Nephron (organoid): ENCODE results near the gene RPRD1B.

Experiments used
- H3K27ac Mint-ChIP-seq, 3 experiments: 2 replicates each; pipeline ENCODE4 v1.8.0; 2020; ENCODE audit warnings: mixed read lengths in 3 of 3, mild to moderate bottlenecking in 2 of 3, moderate library complexity in 1 of 3
- H3K27me3 Mint-ChIP-seq: 2 replicates; pipeline ENCODE4 v1.8.0; 2021; ENCODE audit warnings: low read depth, mild to moderate bottlenecking, moderate library complexity, mixed read lengths
- H3K36me3 Mint-ChIP-seq: 2 replicates; pipeline ENCODE4 v1.8.0; 2020; ENCODE audit warnings: low read depth, mixed read lengths
- H3K4me1 Mint-ChIP-seq: 2 replicates; pipeline ENCODE4 v1.8.0; 2020; ENCODE audit warnings: mixed read lengths
- H3K4me3 Mint-ChIP-seq, 3 experiments: 2 replicates each; pipeline ENCODE4 v1.8.0; 2020; ENCODE audit warnings: mild to moderate bottlenecking in 3 of 3, mixed read lengths in 3 of 3, moderate library complexity in 2 of 3
- H3K9me3 Mint-ChIP-seq: 2 replicates; pipeline ENCODE4 v1.8.0; 2020; ENCODE audit warnings: mixed read lengths
- CTCF ChIP-seq, 3 experiments: fragments of 200-600 bp; sonication (generic); IDR thresholded peaks; one replicate each; pipeline ENCODE4 v1.5.0; 2021; ENCODE audit warnings: antibody characterized with exemption in 3 of 3; ENCODE audit not compliant: unreplicated experiment in 3 of 3

The RPRD1B gene

GRCh38 chr20:38050686-38051085 is 17.1 kb downstream of the RPRD1B start:
- Mint-ChIP-seq H3K36me3 (peaks cover 41% of the 10 kb centered on the region), H3K27me3 (no peaks in the 10 kb centered on the region)

GRCh38 chr20:38052870-38053269 is 19.3 kb downstream of the RPRD1B start:
- H3K27ac Mint-ChIP-seq, result no peak overlapping the region
- TF ChIP-seq CTCF (IDR thresholded peaks at IDR 0.05; ENCODE audit: unreplicated experiment in 3 of 3), result no peak
- no peaks in the 10 kb centered on the region for H3K9me3 Mint-ChIP-seq
- H3K27me3 Mint-ChIP-seq, result no peaks in the 10 kb centered on the region
- H3K4me3 Mint-ChIP-seq, result no peak overlapping the region
- peaks cover 36% of the 10 kb centered on the region for H3K4me1 Mint-ChIP-seq
- H3K36me3 Mint-ChIP-seq, result peaks cover 43% of the 10 kb centered on the region

More at GRCh38 chr20:38050686-38051085, 17.1 kb downstream of the RPRD1B start:
- Mint-ChIP-seq H3K4me3 (no peak overlapping the region), H3K9me3 (no peaks in the 10 kb centered on the region), H3K27ac (peak overlapping the region in 1 of 3 experiments; percentile 0), H3K4me1 (peaks cover 41% of the 10 kb centered on the region)
- no peak for TF ChIP-seq CTCF (IDR thresholded peaks at IDR 0.05; ENCODE audit: unreplicated experiment in 3 of 3)

GRCh38 chr20:38054647-38055046 is 21.1 kb downstream of the RPRD1B start:
- H3K9me3 Mint-ChIP-seq, result no peaks in the 10 kb centered on the region
- no peak for TF ChIP-seq CTCF (IDR thresholded peaks at IDR 0.05; ENCODE audit: unreplicated experiment in 3 of 3)
- no peaks in the 10 kb centered on the region for H3K27me3 Mint-ChIP-seq
- H3K4me3 Mint-ChIP-seq, result no peak overlapping the region
- no peak overlapping the region for H3K27ac Mint-ChIP-seq
- H3K4me1 Mint-ChIP-seq, result peaks cover 35% of the 10 kb centered on the region
- peaks cover 37% of the 10 kb centered on the region for H3K36me3 Mint-ChIP-seq

GRCh38 chr20:38055294-38055693 is 21.7 kb downstream of the RPRD1B start:
- Mint-ChIP-seq H3K36me3 (peaks cover 31% of the 10 kb centered on the region), H3K27me3 (no peaks in the 10 kb centered on the region), H3K4me1 (peaks cover 31% of the 10 kb centered on the region), H3K9me3 (no peaks in the 10 kb centered on the region), H3K4me3 (no peak overlapping the region), H3K27ac (peak overlapping the region; percentile 14 to 33 (median 30))
- TF ChIP-seq CTCF (IDR thresholded peaks at IDR 0.05; ENCODE audit: unreplicated experiment in 3 of 3), result no peak

- peaks cover 27% of the 10 kb centered on the region for H3K36me3 Mint-ChIP-seq
- H3K4me1 Mint-ChIP-seq, result peaks cover 31% of the 10 kb centered on the region
- no peaks in the 10 kb centered on the region for H3K27me3 Mint-ChIP-seq
- H3K4me3 Mint-ChIP-seq, result no peak overlapping the region
- TF ChIP-seq CTCF (IDR thresholded peaks at IDR 0.05; ENCODE audit: unreplicated experiment in 3 of 3), result no peak
- no peaks in the 10 kb centered on the region for H3K9me3 Mint-ChIP-seq
- peak overlapping the region in 2 of 3 experiments; percentile 14 to 30 for H3K27ac Mint-ChIP-seq
These were observed 22.3 kb downstream of the RPRD1B start for GRCh38 chr20:38055848-38056247.

- Mint-ChIP-seq H3K4me1 (peaks cover 25% of the 10 kb centered on the region), H3K27ac (peak overlapping the region in 2 of 3 experiments; percentile 26 to 37), H3K9me3 (no peaks in the 10 kb centered on the region), H3K4me3 (no peak overlapping the region), H3K27me3 (no peaks in the 10 kb centered on the region), H3K36me3 (peaks cover 18% of the 10 kb centered on the region)
- peak; percentile 89 to 94 (median 92) for TF ChIP-seq CTCF (IDR thresholded peaks at IDR 0.05; ENCODE audit: unreplicated experiment in 3 of 3)
These were observed 23.9 kb downstream of the RPRD1B start for GRCh38 chr20:38057351-38057972.
